Activated CD8-positive, alpha-beta T cell treated with anti-CD3 and anti-CD28 coated beads for 36 hours (primary cell): ENCODE measurements around the gene DNASE2. TPM values are rescaled to one million over a fixed set of nuclear protein-coding genes. Genes with fewer than 3 reads are reported as not detected.
"Not testable (repeated sequence)": the region's sequence is repeated elsewhere in the genome, so short reads cannot be mapped to it uniquely, and the experiment has no call there.

Experiments
- ATAC-seq: fragments of 200-7000 bp; cut with Tn5 transposase; one replicate; pipeline ENCODE4 v1.10.0; 2021; ENCODE audit warnings: mild to moderate bottlenecking, moderate library complexity
- CTCF ChIA-PET: fragments of 350-600 bp; sonication (Branson Sonifier 250); formaldehyde crosslinking; loops from one replicate; lab custom pipeline; 2021; ENCODE audit warnings: antibody characterized with exemption; lab: Charles Lee
- POLR2A ChIA-PET: fragments of 350-600 bp; sonication (Branson Sonifier 250); formaldehyde crosslinking; loops from one replicate; lab custom pipeline; 2021; ENCODE audit warnings: antibody characterized with exemption; lab: Charles Lee
- DNase-seq: peaks from one replicate; pipeline ENCODE4 v3.0.0-alpha.2; 2020
- H3K27ac Mint-ChIP-seq: one replicate; pipeline ENCODE4 v1.8.0; 2021; ENCODE audit warnings: mild to moderate bottlenecking, mixed read lengths
- H3K27me3 Mint-ChIP-seq: one replicate; pipeline ENCODE4 v1.8.0; 2021; ENCODE audit warnings: mixed read lengths
- H3K36me3 Mint-ChIP-seq: one replicate; pipeline ENCODE4 v1.8.0; 2021; ENCODE audit warnings: low read depth, mixed read lengths
- H3K4me1 Mint-ChIP-seq: one replicate; pipeline ENCODE4 v1.8.0; 2021; ENCODE audit warnings: low read depth, mixed read lengths
- H3K4me3 Mint-ChIP-seq: one replicate; pipeline ENCODE4 v1.8.0; 2021; ENCODE audit warnings: mild to moderate bottlenecking, moderate library complexity, mixed read lengths
- H3K9me3 Mint-ChIP-seq: one replicate; pipeline ENCODE4 v1.8.0; 2021; ENCODE audit warnings: mixed read lengths
- intact Hi-C: fragments of 100-400 bp; cut with micrococcal nuclease; formaldehyde crosslinking; loops from one replicate; pipeline ENCODE4 v1.10.0; 2022
- total RNA-seq, 2 experiments: library from RNA; stranded (reverse); gene quantifications; one replicate each; pipeline ENCODE4 v1.2.3, GENCODE V29; 2021
- TF ChIP-seq, protein P1 (sequence below): fragments of 200-600 bp; IDR thresholded peaks from one replicate; pipeline ENCODE4 v1.8.0; 2022; ENCODE audit warnings: antibody characterized with exemption, mild to moderate bottlenecking

The DNASE2 gene
- total RNA-seq, 2 experiments from 2014 or later = 22.3 to 26.1 TPM

DNA sequence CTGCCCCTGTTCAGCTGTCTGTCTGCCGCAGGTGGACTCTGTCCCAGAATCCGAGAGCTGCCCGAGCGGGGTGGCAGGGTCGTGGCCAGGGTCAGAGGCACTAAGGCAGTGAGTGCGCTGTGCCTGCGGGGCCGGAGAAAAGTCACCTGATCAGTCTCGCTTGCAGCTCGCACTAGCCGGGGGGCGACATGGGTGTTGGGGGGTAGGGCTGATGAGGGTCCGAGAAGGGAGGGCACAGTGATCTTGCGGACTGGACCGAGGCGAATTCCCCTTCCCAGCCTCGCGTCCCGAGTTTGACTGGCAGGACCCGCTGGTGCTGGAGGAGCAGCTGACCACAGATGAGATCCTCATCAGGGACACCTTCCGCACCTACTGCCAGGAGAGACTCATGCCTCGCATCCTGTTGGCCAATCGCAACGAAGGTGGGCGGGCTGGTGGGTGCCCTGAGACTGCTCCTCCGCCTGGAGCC lies 10.3 kb upstream of the DNASE2 start:
- ATAC-seq (no peak), DNase-seq (peak; percentile 45)
- TF ChIP-seq, protein P1, sequence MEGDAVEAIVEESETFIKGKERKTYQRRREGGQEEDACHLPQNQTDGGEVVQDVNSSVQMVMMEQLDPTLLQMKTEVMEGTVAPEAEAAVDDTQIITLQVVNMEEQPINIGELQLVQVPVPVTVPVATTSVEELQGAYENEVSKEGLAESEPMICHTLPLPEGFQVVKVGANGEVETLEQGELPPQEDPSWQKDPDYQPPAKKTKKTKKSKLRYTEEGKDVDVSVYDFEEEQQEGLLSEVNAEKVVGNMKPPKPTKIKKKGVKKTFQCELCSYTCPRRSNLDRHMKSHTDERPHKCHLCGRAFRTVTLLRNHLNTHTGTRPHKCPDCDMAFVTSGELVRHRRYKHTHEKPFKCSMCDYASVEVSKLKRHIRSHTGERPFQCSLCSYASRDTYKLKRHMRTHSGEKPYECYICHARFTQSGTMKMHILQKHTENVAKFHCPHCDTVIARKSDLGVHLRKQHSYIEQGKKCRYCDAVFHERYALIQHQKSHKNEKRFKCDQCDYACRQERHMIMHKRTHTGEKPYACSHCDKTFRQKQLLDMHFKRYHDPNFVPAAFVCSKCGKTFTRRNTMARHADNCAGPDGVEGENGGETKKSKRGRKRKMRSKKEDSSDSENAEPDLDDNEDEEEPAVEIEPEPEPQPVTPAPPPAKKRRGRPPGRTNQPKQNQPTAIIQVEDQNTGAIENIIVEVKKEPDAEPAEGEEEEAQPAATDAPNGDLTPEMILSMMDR = no peak
- Mint-ChIP-seq H3K27ac (peak overlapping the region; percentile 95), H3K27me3 (no peaks in the 10 kb centered on the region), H3K36me3 (peaks cover 17% of the 10 kb centered on the region), H3K9me3 (no peaks in the 10 kb centered on the region), H3K4me1 (peaks cover 21% of the 10 kb centered on the region), H3K4me3 (peak overlapping the region; percentile 100)
- intact Hi-C loops = no loop called here
- ChIA-PET POLR2A (interaction anchor here (0.6 to 3.4 kb wide), 16 partner anchors 8 to 264 kb away, joined by 3 to 19 read pairs (median 4); partner anchors contain the start of genes CALR, DNASE2, FARSA and SYCE2), CTCF (interaction anchor here (0.9 to 2.9 kb wide), 6 partner anchors 9 to 74 kb away, joined by 3 to 18 read pairs (median 4); partner anchors contain the start of genes DNASE2 and MAST1)

DNA sequence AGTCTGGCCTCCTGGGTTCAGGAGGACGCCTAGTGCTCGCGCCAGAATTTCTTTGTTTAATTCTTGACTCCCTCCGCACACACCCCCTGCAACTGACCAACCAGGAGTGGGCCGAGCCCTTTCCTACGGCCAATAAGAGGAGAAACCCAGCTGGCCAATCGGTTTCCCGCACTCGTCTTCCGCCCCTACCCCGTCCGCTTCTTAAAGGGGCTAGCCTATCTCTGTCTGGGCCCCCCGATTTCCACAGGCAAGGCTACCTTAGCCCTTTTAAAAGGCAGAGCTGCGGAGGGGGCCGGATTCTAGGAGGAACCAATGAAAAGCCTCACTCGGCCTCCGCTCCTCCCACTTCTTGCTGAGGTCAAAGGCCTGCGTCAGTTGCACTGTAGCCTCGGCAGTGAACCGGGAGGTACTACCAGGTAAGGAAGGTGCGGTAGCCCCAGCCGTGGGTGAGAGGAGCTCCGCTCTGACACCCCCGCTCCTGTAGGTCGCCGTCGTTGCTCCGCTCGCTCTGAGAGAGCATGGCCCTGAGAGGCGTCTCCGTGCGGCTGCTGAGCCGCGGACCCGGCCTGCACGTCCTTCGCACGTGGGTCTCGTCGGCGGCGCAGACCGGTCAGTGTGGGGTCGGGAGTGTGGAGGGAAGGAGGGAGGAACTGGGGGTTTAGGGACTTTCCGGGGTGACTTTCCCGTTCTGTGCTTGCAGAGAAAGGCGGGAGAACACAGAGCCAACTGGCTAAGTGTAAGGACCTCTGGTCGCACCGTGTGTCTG lies 9.7 kb upstream of the DNASE2 start, which contains the start of gene GCDH:
GCDH (plus strand) TSS at position 374 of the 766 bp plus-strand sequence; CDS start at position 519, 145 bp downstream.
- peak; percentile 95 for ATAC-seq
- ChIA-PET POLR2A (interaction anchor here (0.6 to 3.4 kb wide), 17 partner anchors 9 to 1373 kb away, joined by 3 to 19 read pairs (median 4); partner anchors contain the start of genes CALR, FARSA and SYCE2), CTCF (interaction anchor here (0.7 to 2.9 kb wide), 10 partner anchors 8 to 131 kb away, joined by 3 to 18 read pairs (median 4); partner anchors contain the start of genes DNASE2 and MAST1)
- H3K27me3 Mint-ChIP-seq = no peaks in the 10 kb centered on the region
- H3K4me1 Mint-ChIP-seq = peaks cover 21% of the 10 kb centered on the region
- peak; percentile 99 for DNase-seq
- H3K27ac Mint-ChIP-seq = peak within 1 kb of the TSS; percentile 95
- TF ChIP-seq, protein P1 = no peak
- H3K36me3 Mint-ChIP-seq = peaks cover 17% of the 10 kb centered on the region
- peak within 1 kb of the TSS; percentile 100 for H3K4me3 Mint-ChIP-seq
- H3K9me3 Mint-ChIP-seq = no peaks in the 10 kb centered on the region
- intact Hi-C loops = no loop called here

DNA sequence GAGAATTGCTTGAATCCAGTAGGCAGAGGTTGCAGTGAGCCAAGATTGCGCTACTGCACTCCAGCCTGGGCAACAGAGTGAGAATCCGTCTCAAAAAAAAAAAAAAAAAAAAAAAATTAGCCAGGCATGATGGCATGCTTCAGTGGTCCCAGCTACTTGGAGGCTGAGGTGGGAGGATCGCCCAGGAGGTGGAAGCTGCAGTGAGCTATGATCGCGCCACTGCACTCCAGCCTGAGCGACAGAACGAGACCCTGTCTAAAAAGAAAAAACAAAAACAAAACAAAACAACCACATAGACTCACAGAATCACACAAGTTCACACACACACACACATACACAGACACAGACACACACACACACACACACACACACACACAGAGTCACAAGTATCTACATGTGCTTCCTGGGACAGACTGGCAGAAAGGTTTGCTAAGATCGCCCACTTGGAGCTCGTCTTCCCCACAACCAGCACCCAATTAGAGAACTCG lies 9.1 kb upstream of the DNASE2 start:
- H3K27me3 Mint-ChIP-seq, H3K9me3 Mint-ChIP-seq, intact Hi-C loops, DNase-seq, ATAC-seq: not testable (repeated sequence)
- peaks cover 21% of the 10 kb centered on the region for H3K4me1 Mint-ChIP-seq
- H3K27ac Mint-ChIP-seq = peak overlapping the region; percentile 95
- peaks cover 17% of the 10 kb centered on the region for H3K36me3 Mint-ChIP-seq
- POLR2A ChIA-PET = interaction anchor here (0.6 to 3.4 kb wide), 14 partner anchors 9 to 1372 kb away, joined by 3 to 19 read pairs (median 4); partner anchors contain the start of genes CALR and FARSA
- peak overlapping the region; percentile 100 for H3K4me3 Mint-ChIP-seq
- CTCF ChIA-PET = interaction anchor here (0.7 to 2.9 kb wide), 11 partner anchors 8 to 130 kb away, joined by 3 to 18 read pairs (median 3); partner anchors contain the start of genes DNASE2 and MAST1

DNA sequence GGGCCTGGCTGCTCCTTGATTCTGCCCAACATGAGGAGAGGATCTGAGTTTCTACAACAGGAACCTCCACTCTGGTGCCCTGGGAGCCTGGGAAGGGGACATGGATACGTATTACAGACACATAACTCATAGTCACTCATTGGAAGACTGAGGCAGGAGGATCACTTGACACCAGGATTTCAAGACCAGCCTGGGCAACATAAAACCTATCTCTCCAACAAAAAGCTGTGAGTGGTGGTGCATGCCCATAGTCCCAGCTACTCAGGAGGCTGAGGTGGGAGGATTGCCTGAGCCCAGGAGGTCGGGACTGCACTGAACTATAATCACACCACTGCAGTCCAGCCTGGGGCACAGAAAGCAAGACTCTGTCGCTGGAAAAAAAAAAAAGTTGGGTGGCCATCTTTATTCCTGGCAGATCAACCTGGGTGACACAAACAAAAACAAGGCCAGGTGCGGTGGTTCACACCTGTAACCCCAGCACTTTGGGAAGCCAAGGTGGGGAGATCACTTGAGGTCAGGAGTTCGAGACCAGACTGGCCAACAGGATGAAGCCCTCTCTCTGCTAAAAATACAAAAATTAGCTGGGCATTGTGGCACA lies 6.9 kb upstream of the DNASE2 start:
- no peak for ATAC-seq
- peaks cover 24% of the 10 kb centered on the region for H3K4me1 Mint-ChIP-seq
- no peaks in the 10 kb centered on the region for H3K27me3 Mint-ChIP-seq
- no peak overlapping the region for H3K4me3 Mint-ChIP-seq
- DNase-seq = no peak
- POLR2A ChIA-PET = interaction anchor here (1.1 kb wide), 1 partner anchor 25 kb away, joined by 5 read pairs; no protein-coding TSS in a partner anchor
- peaks cover 7% of the 10 kb centered on the region for H3K9me3 Mint-ChIP-seq
- H3K36me3 Mint-ChIP-seq = peaks cover 3% of the 10 kb centered on the region
- CTCF ChIA-PET = interaction anchor here (9.0 kb wide), 1 partner anchor 76 kb away, joined by 67 read pairs; no protein-coding TSS in a partner anchor
- TF ChIP-seq, protein P1 = no peak
- intact Hi-C loops = loop anchor here (10.0 kb wide), 1 partner anchor 47 kb away; the partner anchor contains the start of genes CALR and FARSA
- H3K27ac Mint-ChIP-seq = no peak overlapping the region
